Neural progenitor cell (in vitro differentiated cells): ENCODE results near the gene FGF21.

Source experiments
- EZH2phosphoT487 ChIP-seq: fragments of 200-600 bp; sonication (generic); IDR thresholded peaks from 2 replicates; pipeline ENCODE4 v1.6.1; 2017; ENCODE audit warnings: antibody characterized with exemption
- TF ChIP-seq, protein P1 (sequence below): fragments of 200-600 bp; sonication (generic); IDR thresholded peaks from 2 replicates; pipeline ENCODE4 v1.5.1; 2017; ENCODE audit warnings: antibody characterized with exemption, mild to moderate bottlenecking

DNA sequence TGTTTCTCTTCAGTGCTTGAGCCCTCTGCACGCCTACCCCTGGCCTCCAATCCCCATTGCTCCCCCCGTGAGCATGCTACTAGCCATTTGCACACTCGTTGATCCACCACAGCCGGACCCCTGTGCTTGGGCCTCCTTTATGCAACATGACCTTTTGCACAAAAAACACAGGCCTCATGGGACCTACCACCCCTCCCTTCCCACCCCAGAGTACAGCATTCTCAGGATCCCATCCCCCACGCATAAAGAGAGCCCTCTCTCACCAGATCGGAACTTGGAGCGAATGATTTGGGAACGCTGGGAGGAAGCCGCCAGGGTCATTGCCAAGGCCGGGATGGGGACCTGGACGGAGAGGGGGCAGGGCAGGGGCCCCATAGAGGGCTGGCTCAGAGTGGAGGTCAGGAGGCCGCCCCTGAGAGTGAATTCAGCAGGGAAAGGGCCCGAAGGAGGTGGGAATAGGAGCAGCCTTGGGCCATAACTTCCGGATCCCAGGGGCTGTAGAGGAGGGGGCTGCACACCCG lies 36.6 kb upstream of the FGF21 start:
- TF ChIP-seq, protein P1, sequence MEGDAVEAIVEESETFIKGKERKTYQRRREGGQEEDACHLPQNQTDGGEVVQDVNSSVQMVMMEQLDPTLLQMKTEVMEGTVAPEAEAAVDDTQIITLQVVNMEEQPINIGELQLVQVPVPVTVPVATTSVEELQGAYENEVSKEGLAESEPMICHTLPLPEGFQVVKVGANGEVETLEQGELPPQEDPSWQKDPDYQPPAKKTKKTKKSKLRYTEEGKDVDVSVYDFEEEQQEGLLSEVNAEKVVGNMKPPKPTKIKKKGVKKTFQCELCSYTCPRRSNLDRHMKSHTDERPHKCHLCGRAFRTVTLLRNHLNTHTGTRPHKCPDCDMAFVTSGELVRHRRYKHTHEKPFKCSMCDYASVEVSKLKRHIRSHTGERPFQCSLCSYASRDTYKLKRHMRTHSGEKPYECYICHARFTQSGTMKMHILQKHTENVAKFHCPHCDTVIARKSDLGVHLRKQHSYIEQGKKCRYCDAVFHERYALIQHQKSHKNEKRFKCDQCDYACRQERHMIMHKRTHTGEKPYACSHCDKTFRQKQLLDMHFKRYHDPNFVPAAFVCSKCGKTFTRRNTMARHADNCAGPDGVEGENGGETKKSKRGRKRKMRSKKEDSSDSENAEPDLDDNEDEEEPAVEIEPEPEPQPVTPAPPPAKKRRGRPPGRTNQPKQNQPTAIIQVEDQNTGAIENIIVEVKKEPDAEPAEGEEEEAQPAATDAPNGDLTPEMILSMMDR = no peak
- no peak for TF ChIP-seq EZH2phosphoT487
